GM19395 (cell line): ENCODE measurements around the gene CDKN2AIPNL.
"Not testable (repeated sequence)": the region's sequence is repeated elsewhere in the genome, so short reads cannot be mapped to it uniquely, and the experiment has no call there.

Source experiments
- ATAC-seq: cut with Tn5 transposase; IDR thresholded peaks from one replicate; pipeline ENCODE4 v1.9.1; 2021; ENCODE audit warnings: mild to moderate bottlenecking, moderate library complexity; ENCODE audit not compliant: unreplicated experiment

CDKN2AIPNL gene

DNA sequence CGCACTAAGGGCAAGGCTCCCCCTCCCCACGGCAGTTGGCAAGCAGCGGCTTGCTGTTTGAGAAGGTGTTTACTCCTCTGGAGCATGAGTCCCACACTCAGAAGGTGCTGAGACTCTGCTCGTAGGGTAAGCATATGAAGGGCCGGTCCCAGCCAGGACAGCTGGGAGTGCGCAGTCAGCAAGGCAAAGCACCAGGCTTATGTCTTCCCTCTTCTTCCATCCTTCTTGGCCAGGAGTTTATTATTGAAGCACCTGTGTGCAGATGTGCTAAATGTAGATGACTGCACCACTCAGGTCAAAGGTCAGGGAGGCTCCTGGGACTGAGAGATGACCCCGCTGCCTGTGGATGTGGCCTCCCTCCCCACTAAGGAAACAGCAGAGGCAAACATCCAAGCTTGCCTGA is 27.0 kb upstream of the CDKN2AIPNL start:
- ATAC-seq, result no peak

DNA sequence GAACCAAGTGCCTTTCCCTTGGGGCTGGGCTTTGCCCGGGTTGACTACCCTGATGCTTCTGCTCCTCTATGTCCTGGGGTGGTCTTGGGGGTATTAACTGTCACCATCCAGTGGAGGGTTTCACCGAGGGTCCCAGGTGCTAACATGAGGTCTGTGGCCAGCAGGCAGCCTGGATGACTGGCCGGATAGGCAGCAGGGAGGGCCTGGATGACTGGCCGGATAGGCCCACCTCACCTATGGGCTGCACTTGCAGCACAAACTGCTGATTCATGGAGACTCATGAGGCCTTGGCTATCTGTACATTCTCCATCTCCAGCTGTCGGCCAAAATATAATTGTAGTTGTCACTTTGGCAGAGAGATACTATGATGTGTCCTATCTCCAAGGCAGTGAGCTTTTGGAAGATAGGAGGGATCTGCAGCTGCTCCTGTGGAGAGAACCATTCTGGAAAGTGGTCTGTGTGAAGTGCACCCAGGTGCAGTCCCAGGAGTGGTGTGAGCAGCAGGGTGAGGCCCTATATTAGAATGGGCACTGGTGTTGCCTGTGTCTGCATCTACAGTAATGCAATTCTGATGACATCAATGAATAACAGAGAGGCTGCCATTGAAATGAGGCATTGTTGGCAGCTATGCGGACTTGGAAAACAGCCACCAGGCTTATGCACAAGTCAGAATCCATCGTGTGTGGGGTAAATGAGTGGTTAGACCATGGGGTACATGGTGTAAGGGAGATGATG is 26.3 kb upstream of the CDKN2AIPNL start:
- ATAC-seq, result no peak

DNA sequence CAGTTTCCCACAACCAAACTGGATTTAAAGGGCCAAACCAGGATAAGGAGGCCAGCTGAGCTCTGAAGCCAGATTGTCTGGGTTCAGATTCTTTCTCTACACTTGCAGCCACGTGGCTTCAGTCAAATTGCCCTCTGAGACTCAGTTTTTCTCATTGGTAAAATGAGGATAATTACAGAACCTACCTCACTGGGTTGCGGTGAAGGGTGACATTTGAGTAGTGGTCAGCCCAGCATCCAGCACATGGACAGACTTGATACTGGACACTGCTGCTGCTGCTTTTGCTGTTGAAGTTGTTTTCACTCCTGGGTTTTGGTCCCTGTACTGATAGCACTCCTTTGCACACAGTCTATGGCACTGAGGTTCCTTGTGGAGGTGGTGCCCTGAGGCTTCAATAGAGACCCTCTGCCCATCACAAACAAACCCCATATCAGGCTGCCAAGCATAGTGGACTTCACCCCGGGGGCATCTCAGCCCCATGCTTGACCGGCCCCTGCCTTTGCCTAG is 25.7 kb upstream of the CDKN2AIPNL start:
- no peak for ATAC-seq

- peak; percentile 82 for ATAC-seq
These were observed 25.1 kb upstream of the CDKN2AIPNL start for GRCh38 chr5:134436523-134437339.

GRCh38 chr5:134435560-134435959 is 23.9 kb upstream of the CDKN2AIPNL start:
- ATAC-seq, result no peak

GRCh38 chr5:134432677-134433359 is 21.1 kb upstream of the CDKN2AIPNL start:
- ATAC-seq, result no peak

GRCh38 chr5:134432174-134432573 is 20.5 kb upstream of the CDKN2AIPNL start:
- no peak for ATAC-seq

GRCh38 chr5:134430001-134430569 is 18.4 kb upstream of the CDKN2AIPNL start:
- peak; percentile 70 for ATAC-seq

- ATAC-seq, result no peak
These were observed 15.9 kb upstream of the CDKN2AIPNL start for GRCh38 chr5:134427540-134428041.

- no peak for ATAC-seq
These were observed 14.7 kb upstream of the CDKN2AIPNL start for GRCh38 chr5:134426361-134426760.

- no peak for ATAC-seq
These were observed 11.7 kb upstream of the CDKN2AIPNL start for GRCh38 chr5:134423376-134423775.

GRCh38 chr5:134422791-134423365 is 11.2 kb upstream of the CDKN2AIPNL start:
- ATAC-seq, result no peak

GRCh38 chr5:134421038-134421437 is 9.4 kb upstream of the CDKN2AIPNL start:
- not testable (repeated sequence) for ATAC-seq

- no peak for ATAC-seq
These were observed 8.7 kb upstream of the CDKN2AIPNL start for GRCh38 chr5:134420343-134420742.

GRCh38 chr5:134418958-134419357 is 7.3 kb upstream of the CDKN2AIPNL start:
- ATAC-seq, result no peak

DNA sequence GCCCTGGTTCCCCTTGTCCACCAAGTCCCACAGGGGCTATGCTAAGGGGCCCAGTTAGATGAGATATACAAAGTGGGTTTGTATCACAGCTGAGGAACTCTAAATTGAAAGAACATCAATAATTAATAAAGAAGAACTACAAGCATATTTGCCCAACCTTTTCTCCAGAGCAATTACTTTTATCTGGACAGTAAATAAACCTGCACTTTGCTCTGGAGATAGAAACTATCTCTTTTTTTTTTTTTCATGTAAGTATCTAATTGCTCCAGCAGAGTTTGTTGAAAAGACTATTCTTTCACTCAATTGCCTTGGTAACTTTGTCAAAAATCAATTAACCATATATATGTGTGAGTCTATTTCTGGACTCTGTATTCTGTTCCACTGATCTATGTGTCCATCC is 6.0 kb upstream of the CDKN2AIPNL start:
- no peak for ATAC-seq

DNA sequence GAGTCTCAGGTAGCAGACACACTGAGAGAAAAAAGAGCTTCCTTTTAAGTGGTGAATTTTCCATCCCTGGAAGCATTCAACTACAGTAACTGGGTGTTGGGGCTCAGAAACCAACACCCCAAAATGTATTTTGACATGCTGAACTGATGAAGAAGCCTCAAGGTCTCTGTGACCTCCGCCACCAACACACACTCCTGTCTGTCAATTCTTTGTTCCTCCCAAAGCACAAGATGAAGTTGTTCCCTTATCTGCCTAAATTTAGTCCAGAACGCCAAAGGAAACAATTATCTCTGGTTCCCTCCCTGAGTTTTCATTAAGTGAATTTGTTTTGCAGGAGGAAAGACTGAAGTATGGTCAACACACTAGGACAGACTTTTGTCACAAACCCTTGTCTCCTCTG is 1.4 kb upstream of the CDKN2AIPNL start:
- ATAC-seq, result no peak

DNA sequence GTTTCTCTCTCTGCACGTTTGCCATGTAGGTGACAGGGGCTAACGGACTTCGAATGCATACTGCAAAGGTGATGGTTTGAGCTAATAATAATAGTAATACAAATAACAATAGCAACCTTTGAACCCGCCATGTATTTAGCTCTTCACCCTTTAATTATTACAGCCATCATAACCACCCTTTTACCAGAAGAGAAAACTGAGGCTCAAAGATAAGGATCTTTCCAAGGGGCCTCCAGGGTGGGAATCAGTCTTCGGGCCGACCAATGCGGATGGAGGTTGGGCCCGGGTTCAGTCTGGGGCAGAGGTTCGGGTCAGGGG is 494 bp downstream of the CDKN2AIPNL start:
- no peak for ATAC-seq

- no peak for ATAC-seq
These were observed 859 bp downstream of the CDKN2AIPNL start for GRCh38 chr5:134410822-134411221.

DNA sequence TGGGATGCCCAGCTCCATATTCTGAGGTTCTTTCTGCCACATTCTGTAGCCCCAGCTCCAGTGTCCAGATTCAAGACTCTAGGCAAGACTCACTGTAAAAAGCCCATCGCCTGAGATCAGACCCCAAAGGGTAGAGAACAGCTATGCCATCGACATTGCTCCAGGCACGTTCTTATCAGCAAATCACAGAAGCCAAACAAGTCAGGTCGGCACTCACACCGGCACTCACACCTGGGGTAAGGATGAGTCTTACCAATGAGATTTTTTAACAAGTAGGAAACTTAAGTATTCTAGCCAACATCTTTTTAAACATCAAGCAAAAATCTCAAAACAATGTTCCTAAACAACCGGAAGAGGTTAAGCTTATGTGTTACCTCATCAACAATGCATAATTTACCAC is 2.4 kb downstream of the CDKN2AIPNL start:
- no peak for ATAC-seq

DNA sequence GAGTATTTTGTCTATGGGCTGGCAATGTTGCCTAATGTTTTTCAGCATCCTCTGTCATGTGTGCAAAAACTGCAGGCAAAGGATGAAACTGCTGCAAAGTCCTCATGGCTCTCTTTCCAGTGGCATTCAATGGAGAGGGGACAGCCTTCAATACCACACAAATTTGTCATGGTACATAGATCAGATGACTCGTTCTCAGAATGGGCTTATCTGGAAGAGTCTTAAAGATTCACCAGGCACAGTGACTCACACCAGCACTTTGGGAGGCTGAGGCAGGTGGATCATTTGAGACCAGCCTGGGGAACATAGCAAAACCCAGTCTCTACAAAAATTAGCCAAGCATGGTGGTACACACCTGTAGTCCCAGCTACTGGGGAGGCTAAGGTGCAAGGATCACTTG is 5.3 kb downstream of the CDKN2AIPNL start:
- no peak for ATAC-seq
